ENCODE results near the gene EFCAB6.

Gene EFCAB6

GRCh38 chr22:43777286-43777685 is 34.8 kb downstream of the EFCAB6 start:
- Histone ChIP-seq H3K36me3 (ENCODE audit: control insufficient read depth, insufficient read depth, low read length) (no peaks in the 10 kb centered on the region), H3K27ac (ENCODE audit: insufficient read depth, low read length, poor library complexity, severe bottlenecking) (no peak overlapping the region), H3K27me3 (replicated peaks; ENCODE audit: control insufficient read depth, insufficient read depth, low read length, poor library complexity, severe bottlenecking) (no peaks in the 10 kb centered on the region), H3K4me3 (ENCODE audit: insufficient read depth, low read depth, low read length, poor library complexity, severe bottlenecking) (no peak overlapping the region), H3K4me1 (ENCODE audit: control insufficient read depth, insufficient read depth, low read length, poor library complexity, severe bottlenecking) (no peaks in the 10 kb centered on the region), H3K9me3 (ENCODE audit: control insufficient read depth, low read length) (no peaks in the 10 kb centered on the region)
- no peak for DNase-seq

DNA sequence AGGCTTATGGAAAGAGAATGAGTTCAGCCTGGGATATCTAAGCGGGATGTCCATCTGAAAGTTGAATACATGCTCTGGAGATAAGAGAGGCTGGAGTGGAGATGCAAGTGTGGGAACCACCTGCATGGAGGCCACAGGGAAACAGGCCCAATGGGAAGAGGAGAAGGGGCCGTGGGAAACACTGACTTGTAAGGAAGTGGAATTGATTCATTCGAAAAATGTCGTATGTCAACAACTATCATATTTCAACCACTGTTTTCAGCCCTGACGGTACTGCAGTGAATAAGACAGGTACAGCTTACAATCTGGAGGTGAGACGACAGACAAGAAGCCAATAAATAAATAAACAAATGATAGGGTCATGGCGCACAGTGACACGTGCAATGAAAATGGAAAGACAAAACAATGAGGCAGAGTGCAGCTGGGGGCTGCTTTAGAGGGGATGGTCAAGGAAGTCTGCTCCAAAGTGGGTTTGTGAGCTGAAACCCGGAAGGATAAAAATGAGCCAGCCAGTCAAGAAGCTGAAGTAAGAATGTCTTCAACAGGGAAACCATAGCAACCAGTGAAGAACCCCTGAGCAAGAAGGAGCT is 35.9 kb downstream of the EFCAB6 start:
- Histone ChIP-seq H3K4me3 (ENCODE audit: insufficient read depth, low read depth, low read length, poor library complexity, severe bottlenecking) (no peak overlapping the region), H3K4me1 (ENCODE audit: control insufficient read depth, insufficient read depth, low read length, poor library complexity, severe bottlenecking) (no peaks in the 10 kb centered on the region), H3K9me3 (ENCODE audit: control insufficient read depth, low read length) (no peaks in the 10 kb centered on the region), H3K27ac (ENCODE audit: insufficient read depth, low read length, poor library complexity, severe bottlenecking) (no peak overlapping the region), H3K36me3 (ENCODE audit: control insufficient read depth, insufficient read depth, low read length) (no peaks in the 10 kb centered on the region), H3K27me3 (replicated peaks; ENCODE audit: control insufficient read depth, insufficient read depth, low read length, poor library complexity, severe bottlenecking) (no peaks in the 10 kb centered on the region)
- DNase-seq = no peak

- H3K4me3 ChIP-seq (ENCODE audit: insufficient read depth, low read depth, low read length, poor library complexity, severe bottlenecking) = no peak overlapping the region
- no peaks in the 10 kb centered on the region for H3K4me1 ChIP-seq (ENCODE audit: control insufficient read depth, insufficient read depth, low read length, poor library complexity, severe bottlenecking)
- no peaks in the 10 kb centered on the region for H3K9me3 ChIP-seq (ENCODE audit: control insufficient read depth, low read length)
- no peak for DNase-seq
- H3K27ac ChIP-seq (ENCODE audit: insufficient read depth, low read length, poor library complexity, severe bottlenecking) = no peak overlapping the region
- no peaks in the 10 kb centered on the region for H3K36me3 ChIP-seq (ENCODE audit: control insufficient read depth, insufficient read depth, low read length)
- H3K27me3 ChIP-seq (replicated peaks; ENCODE audit: control insufficient read depth, insufficient read depth, low read length, poor library complexity, severe bottlenecking) = no peaks in the 10 kb centered on the region
These were observed 37.7 kb downstream of the EFCAB6 start for GRCh38 chr22:43774318-43774915.

GRCh38 chr22:43772831-43773230 is 39.3 kb downstream of the EFCAB6 start:
- H3K27ac ChIP-seq (ENCODE audit: insufficient read depth, low read length, poor library complexity, severe bottlenecking) = no peak overlapping the region
- no peak overlapping the region for H3K4me3 ChIP-seq (ENCODE audit: insufficient read depth, low read depth, low read length, poor library complexity, severe bottlenecking)
- H3K36me3 ChIP-seq (ENCODE audit: control insufficient read depth, insufficient read depth, low read length) = no peaks in the 10 kb centered on the region
- H3K27me3 ChIP-seq (replicated peaks; ENCODE audit: control insufficient read depth, insufficient read depth, low read length, poor library complexity, severe bottlenecking) = no peaks in the 10 kb centered on the region
- no peaks in the 10 kb centered on the region for H3K4me1 ChIP-seq (ENCODE audit: control insufficient read depth, insufficient read depth, low read length, poor library complexity, severe bottlenecking)
- DNase-seq = no peak
- no peaks in the 10 kb centered on the region for H3K9me3 ChIP-seq (ENCODE audit: control insufficient read depth, low read length)

DNA sequence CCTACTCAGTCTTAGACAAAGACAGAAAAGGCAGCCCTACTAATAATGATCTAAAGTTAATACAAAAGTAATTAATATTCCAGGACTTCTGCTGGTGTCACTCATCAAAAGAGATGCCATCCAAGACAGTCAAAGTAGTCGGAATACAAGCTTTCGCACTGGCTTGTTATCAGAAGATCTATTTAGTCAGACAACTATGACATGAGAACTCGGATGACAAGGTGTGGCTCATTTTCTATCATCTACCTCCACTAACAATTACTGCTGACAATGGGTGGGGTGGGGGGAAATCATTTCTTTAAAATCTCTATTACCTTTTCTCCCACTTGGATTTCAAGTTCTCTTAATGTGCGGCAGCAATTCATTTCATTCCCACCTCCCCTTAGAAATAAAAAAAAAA is 56.7 kb downstream of the EFCAB6 start:
- Histone ChIP-seq H3K4me3 (ENCODE audit: insufficient read depth, low read depth, low read length, poor library complexity, severe bottlenecking) (no peak overlapping the region), H3K4me1 (ENCODE audit: control insufficient read depth, insufficient read depth, low read length, poor library complexity, severe bottlenecking) (no peaks in the 10 kb centered on the region), H3K9me3 (ENCODE audit: control insufficient read depth, low read length) (no peaks in the 10 kb centered on the region), H3K27me3 (replicated peaks; ENCODE audit: control insufficient read depth, insufficient read depth, low read length, poor library complexity, severe bottlenecking) (no peaks in the 10 kb centered on the region), H3K27ac (ENCODE audit: insufficient read depth, low read length, poor library complexity, severe bottlenecking) (no peak overlapping the region), H3K36me3 (ENCODE audit: control insufficient read depth, insufficient read depth, low read length) (no peaks in the 10 kb centered on the region)
- no peak for DNase-seq

DNA sequence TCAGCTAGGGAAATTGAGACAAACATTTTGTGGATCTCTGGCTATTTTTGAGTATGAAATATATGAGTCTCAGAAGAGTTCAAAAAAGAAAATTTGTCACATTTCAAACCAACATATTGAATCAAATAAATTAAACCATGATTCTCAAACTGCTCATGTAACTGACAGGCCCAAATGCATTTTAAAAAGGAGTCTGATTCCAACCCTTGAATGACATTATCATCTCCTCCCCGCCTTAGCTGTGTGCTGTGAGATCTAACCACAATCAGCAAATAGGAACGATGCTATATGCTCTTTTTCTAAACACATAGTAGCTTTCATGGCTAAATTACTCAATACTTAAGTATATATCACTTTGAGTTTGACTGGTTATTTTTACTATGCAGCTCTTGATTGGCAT is 57.1 kb downstream of the EFCAB6 start:
- no peaks in the 10 kb centered on the region for H3K36me3 ChIP-seq (ENCODE audit: control insufficient read depth, insufficient read depth, low read length)
- H3K9me3 ChIP-seq (ENCODE audit: control insufficient read depth, low read length) = no peaks in the 10 kb centered on the region
- DNase-seq = no peak
- no peak overlapping the region for H3K27ac ChIP-seq (ENCODE audit: insufficient read depth, low read length, poor library complexity, severe bottlenecking)
- H3K4me3 ChIP-seq (ENCODE audit: insufficient read depth, low read depth, low read length, poor library complexity, severe bottlenecking) = no peak overlapping the region
- no peaks in the 10 kb centered on the region for H3K4me1 ChIP-seq (ENCODE audit: control insufficient read depth, insufficient read depth, low read length, poor library complexity, severe bottlenecking)
- H3K27me3 ChIP-seq (replicated peaks; ENCODE audit: control insufficient read depth, insufficient read depth, low read length, poor library complexity, severe bottlenecking) = no peaks in the 10 kb centered on the region

- Histone ChIP-seq H3K9me3 (ENCODE audit: control insufficient read depth, low read length) (no peaks in the 10 kb centered on the region), H3K27ac (ENCODE audit: insufficient read depth, low read length, poor library complexity, severe bottlenecking) (no peak overlapping the region), H3K4me1 (ENCODE audit: control insufficient read depth, insufficient read depth, low read length, poor library complexity, severe bottlenecking) (no peaks in the 10 kb centered on the region), H3K4me3 (ENCODE audit: insufficient read depth, low read depth, low read length, poor library complexity, severe bottlenecking) (no peak overlapping the region), H3K27me3 (replicated peaks; ENCODE audit: control insufficient read depth, insufficient read depth, low read length, poor library complexity, severe bottlenecking) (no peaks in the 10 kb centered on the region), H3K36me3 (ENCODE audit: control insufficient read depth, insufficient read depth, low read length) (no peaks in the 10 kb centered on the region)
- no peak for DNase-seq
These were observed 57.9 kb downstream of the EFCAB6 start for GRCh38 chr22:43754176-43754575.

- no peak overlapping the region for H3K27ac ChIP-seq (ENCODE audit: insufficient read depth, low read length, poor library complexity, severe bottlenecking)
- H3K36me3 ChIP-seq (ENCODE audit: control insufficient read depth, insufficient read depth, low read length) = no peaks in the 10 kb centered on the region
- DNase-seq = no peak
- H3K9me3 ChIP-seq (ENCODE audit: control insufficient read depth, low read length) = no peaks in the 10 kb centered on the region
- H3K4me1 ChIP-seq (ENCODE audit: control insufficient read depth, insufficient read depth, low read length, poor library complexity, severe bottlenecking) = no peaks in the 10 kb centered on the region
- H3K27me3 ChIP-seq (replicated peaks; ENCODE audit: control insufficient read depth, insufficient read depth, low read length, poor library complexity, severe bottlenecking) = no peaks in the 10 kb centered on the region
- no peak overlapping the region for H3K4me3 ChIP-seq (ENCODE audit: insufficient read depth, low read depth, low read length, poor library complexity, severe bottlenecking)
These were observed 58.4 kb downstream of the EFCAB6 start for GRCh38 chr22:43753688-43754087.

DNA sequence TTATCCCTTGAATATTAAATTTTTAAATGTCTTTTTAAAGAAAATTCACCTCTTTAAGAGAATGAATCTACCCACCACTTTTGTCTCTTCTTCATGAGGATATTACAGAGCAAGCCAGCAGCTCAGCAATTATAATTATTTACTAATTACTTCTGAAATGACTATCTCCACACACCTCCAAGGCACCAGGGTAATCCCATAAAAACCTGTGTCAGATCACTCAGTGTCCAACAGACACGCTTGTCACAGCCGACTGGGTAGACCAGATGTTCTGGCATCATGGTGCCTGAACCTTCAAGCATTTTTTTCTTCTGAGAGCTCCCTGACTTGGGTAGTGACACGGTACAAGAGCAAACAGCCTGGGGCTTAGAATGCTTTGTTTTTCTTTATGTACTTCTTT is 61.4 kb downstream of the EFCAB6 start:
- H3K9me3 ChIP-seq (ENCODE audit: control insufficient read depth, low read length) = no peaks in the 10 kb centered on the region
- DNase-seq = no peak
- H3K4me3 ChIP-seq (ENCODE audit: insufficient read depth, low read depth, low read length, poor library complexity, severe bottlenecking) = no peak overlapping the region
- no peaks in the 10 kb centered on the region for H3K36me3 ChIP-seq (ENCODE audit: control insufficient read depth, insufficient read depth, low read length)
- H3K27ac ChIP-seq (ENCODE audit: insufficient read depth, low read length, poor library complexity, severe bottlenecking) = no peak overlapping the region
- no peaks in the 10 kb centered on the region for H3K4me1 ChIP-seq (ENCODE audit: control insufficient read depth, insufficient read depth, low read length, poor library complexity, severe bottlenecking)
- H3K27me3 ChIP-seq (replicated peaks; ENCODE audit: control insufficient read depth, insufficient read depth, low read length, poor library complexity, severe bottlenecking) = no peaks in the 10 kb centered on the region

DNA sequence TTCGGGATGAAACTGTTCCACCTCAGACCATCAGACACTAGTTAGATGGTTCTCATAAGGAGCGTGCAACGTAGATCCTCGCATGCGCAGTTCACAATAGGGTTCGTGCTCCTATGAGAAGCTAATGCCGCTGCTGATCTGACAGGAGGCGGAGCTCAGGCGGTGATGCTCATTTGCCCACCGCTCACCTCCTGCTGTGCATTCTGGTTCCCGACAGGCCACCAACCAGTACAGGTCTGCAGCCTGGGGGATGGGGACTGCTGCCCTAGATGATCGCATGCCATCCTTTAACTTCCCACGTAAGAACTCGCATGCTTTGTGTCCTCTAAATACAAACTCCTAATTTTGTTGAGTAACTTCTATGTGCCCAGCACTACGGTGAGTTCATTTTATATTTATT is 62.6 kb downstream of the EFCAB6 start:
- Histone ChIP-seq H3K27ac (ENCODE audit: insufficient read depth, low read length, poor library complexity, severe bottlenecking) (no peak overlapping the region), H3K4me3 (ENCODE audit: insufficient read depth, low read depth, low read length, poor library complexity, severe bottlenecking) (no peak overlapping the region), H3K4me1 (ENCODE audit: control insufficient read depth, insufficient read depth, low read length, poor library complexity, severe bottlenecking) (no peaks in the 10 kb centered on the region), H3K9me3 (ENCODE audit: control insufficient read depth, low read length) (no peaks in the 10 kb centered on the region), H3K36me3 (ENCODE audit: control insufficient read depth, insufficient read depth, low read length) (no peaks in the 10 kb centered on the region), H3K27me3 (replicated peaks; ENCODE audit: control insufficient read depth, insufficient read depth, low read length, poor library complexity, severe bottlenecking) (no peaks in the 10 kb centered on the region)
- DNase-seq = no peak

All from effector memory CD4-positive, alpha-beta T cell (primary cell).